Fibroblast of mammary gland (primary cell): ENCODE data around the gene CDK11A.
A peak's percentile ranks its signal among the peaks of the same experiment; 100 is the strongest.
"Not testable (repeated sequence)": the region's sequence is repeated elsewhere in the genome, so short reads cannot be mapped to it uniquely, and the experiment has no call there.

Experiments
- DNase-seq: peaks from one replicate; pipeline ENCODE4 v3.0.0-alpha.2; 2010; ENCODE audit warnings: low read depth
- H3K4me3 ChIP-seq: 2 replicates; pipeline ENCODE4 v1.5.1; 2011; ENCODE audit warnings: low read depth, mild to moderate bottlenecking, low read length, moderate library complexity; ENCODE audit not compliant: control insufficient read depth
- TF ChIP-seq, protein P1 (sequence below): conservative IDR thresholded peaks from 2 replicates; pipeline ENCODE4 v1.5.1; 2011; ENCODE audit warnings: low read depth, low read length, inconsistent platforms; ENCODE audit not compliant: control insufficient read depth, insufficient read depth

Gene CDK11A

DNA sequence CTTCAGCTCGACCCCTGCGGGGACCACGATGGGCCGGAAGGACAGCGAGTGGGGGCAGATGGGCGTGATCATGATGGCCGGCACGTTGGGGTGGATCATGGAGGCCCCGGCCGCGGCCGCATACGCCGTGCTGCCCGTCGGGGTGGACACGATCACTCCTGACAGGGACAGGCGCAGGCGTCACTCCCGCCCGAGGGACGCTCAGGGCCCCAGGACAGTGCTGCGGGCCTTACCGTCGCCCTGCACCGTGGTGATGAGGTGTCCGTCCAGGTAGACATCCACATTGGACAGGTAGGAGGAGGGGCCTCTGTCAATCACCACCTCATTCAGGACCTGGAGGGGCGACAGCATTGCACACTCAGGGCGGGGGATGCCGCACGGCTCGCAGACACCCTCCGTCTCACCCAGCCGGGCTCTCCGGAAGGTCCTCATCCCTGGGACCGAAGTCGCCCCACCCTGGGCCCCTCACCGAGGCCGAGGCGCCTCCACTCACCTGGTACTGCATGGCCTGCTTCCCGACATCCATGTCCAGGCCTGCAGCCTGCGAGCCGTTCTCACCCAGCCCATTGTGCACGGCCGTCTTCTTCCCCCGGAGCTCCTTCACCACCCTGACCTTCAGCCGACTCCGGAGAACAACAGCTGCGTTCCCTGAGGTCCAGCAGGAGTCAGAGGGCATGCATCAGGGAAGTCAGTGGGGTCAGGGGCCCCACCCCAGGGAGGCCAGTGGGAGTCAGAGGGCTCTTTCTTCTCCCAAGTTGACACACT lies 30.1 kb upstream of the CDK11A start:
- no peak for DNase-seq
- TF ChIP-seq, protein P1, sequence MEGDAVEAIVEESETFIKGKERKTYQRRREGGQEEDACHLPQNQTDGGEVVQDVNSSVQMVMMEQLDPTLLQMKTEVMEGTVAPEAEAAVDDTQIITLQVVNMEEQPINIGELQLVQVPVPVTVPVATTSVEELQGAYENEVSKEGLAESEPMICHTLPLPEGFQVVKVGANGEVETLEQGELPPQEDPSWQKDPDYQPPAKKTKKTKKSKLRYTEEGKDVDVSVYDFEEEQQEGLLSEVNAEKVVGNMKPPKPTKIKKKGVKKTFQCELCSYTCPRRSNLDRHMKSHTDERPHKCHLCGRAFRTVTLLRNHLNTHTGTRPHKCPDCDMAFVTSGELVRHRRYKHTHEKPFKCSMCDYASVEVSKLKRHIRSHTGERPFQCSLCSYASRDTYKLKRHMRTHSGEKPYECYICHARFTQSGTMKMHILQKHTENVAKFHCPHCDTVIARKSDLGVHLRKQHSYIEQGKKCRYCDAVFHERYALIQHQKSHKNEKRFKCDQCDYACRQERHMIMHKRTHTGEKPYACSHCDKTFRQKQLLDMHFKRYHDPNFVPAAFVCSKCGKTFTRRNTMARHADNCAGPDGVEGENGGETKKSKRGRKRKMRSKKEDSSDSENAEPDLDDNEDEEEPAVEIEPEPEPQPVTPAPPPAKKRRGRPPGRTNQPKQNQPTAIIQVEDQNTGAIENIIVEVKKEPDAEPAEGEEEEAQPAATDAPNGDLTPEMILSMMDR: no peak
- no peak overlapping the region for H3K4me3 ChIP-seq

DNA sequence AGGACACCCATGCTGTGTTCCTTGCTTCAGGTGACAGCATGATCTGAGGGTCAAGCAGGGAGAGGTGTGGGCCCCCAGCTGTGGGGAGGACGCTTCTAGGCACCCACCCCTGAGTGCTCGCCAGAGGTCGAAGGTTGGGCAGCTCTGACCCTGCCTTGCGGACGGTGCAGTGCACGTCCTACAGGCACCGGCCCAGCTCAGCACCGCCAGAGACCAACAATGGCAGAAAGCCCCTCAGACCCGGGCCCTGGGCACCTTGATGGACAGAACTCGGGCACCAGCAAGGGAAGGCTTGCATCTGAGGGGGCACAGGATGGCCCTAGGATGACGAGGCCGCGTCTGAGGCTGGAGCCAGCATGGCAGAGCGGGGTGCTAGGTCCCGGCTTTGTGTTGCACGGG lies 29.4 kb upstream of the CDK11A start:
- no peak overlapping the region for H3K4me3 ChIP-seq
- TF ChIP-seq, protein P1: no peak
- DNase-seq: no peak

DNA sequence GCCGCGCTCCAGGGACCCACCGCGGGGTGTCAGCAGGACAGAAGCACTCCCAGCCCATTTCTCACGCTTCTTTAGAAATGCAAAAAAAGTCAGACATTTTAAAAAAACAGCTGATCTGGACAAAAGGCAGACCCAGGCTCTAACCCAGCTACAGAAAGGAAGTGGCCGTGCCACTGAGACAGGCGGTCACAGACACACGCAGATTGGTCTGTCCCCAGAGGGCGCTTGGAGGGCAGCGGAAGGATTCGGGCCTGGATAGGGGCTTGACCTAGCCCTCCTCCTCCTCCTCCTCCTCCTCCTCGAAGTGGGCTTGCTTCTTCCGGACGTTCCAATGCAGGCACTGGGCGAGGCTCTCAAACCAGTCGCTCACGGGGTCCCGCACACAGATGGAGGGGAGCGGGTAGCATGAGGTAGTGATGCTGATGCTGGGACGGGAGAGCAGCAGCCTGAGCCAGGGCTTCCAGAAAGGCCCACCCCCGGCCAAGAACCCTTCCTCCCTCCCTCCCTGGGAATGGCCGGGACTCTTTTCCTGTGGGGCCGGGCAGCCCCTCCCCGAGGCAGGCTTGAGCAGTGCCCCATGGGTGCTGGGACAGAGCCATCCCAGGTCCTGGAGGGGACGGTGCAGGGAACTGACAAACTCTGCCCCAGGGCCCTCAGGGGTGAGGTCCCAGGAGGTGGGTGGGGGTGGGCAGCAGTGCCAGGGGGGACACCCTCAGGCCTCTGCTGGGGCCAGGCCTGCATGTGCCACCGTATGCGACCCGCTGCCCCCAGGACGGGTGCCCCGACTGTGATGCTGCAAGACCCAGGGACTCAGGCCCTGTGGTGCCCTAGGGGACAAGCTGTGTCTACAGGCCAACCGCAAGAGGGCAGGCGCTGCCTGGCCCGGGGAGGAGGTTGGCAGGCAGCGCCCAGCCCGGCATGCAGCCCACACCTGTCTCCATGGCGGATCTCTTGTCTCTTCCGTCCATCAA lies 28.8 kb upstream of the CDK11A start:
- TF ChIP-seq, protein P1: no peak
- DNase-seq: no peak
- H3K4me3 ChIP-seq: no peak overlapping the region

DNA sequence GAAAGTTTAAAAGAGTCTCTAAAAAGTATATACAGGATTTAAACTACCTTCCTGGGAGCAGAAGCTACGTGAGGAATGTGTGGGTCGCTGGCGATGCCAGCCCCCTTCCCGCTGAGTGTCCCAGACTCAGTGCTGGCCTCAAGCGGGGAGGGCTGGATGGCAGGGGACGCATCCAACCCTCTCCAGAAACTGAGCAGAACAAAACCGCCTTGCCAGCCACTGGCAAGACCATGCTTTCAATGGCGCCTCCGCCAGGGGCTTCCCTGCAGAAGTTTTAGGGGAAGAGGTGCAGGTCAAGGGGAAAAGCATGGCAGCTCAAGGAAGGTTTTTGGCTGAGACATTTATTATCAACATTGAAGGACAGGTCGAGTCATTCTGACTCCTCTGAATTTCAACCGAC lies 28.0 kb upstream of the CDK11A start:
- TF ChIP-seq, protein P1: no peak
- DNase-seq: no peak
- H3K4me3 ChIP-seq: no peak overlapping the region

DNA sequence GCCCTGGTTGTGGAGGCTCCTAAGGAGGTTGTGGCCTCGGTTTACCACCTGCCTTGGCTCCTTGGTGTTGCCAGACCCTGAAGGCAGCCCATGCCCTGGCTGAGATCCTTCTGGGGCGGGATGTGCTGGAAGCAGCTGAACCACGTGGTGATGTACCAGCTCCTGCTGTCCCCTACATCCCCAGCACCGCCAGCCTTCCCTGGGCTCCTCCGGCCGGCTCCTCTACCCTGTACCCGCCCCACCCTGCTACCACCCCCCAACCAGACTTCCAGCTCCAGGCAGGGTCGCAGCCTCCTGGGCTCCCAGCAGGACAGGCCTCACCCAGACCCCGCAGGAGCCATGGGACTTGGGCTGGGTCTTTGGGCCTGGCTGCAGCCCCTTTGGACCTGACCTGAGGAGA lies 25.8 kb upstream of the CDK11A start:
- not testable (repeated sequence) for H3K4me3 ChIP-seq, DNase-seq

DNA sequence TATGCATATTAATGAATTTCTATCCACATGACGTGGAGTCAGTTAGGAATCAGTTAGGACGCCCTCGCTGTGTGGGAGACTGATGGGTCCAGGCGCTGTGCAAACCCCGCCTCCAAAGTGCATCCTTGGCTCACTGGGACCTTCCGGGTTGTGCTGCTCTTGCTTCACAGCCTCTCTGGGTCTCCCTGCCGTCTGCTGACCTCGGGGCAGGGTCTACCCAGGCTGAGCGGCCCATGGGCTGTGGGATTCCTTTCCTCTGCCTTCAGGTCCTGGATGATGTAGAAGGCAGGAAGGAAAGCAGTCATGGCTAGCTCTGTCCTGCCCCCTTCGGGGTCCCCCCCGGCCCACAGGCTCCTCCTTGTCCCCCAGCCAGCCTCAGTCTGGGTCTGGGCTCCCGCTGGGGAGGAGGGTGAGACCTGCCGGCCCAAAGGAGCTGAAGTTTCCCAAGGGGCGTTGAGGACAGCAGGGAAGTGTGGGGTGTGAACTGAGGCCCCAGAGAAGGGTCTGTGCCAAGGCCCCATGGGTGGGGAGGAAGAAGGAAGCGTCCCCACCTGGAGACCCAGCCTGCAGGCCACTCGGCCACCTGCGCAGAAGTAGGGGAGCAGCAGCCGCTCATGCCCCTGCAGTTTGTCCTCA lies 24.6 kb upstream of the CDK11A start:
- no peak overlapping the region for H3K4me3 ChIP-seq
- TF ChIP-seq, protein P1: no peak
- peak; percentile 11 for DNase-seq

DNA sequence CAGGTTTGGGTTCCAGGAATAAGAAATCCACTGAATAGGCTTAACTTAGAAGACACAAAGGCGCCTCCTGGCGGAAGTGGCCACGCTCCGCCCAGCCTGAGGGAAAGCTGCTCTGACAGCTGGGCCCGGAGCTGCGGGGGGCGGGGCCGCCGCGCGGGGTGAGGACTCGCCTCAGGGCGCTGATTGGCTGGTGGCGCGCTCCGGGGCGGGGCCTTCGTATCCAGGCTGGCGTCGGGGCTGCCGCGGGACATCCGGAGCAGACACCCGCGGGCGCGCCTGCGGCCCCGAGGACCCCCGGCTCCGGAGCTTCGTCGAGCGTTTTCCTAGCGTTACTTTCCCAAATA lies 22.4 kb upstream of the CDK11A start:
- not testable (repeated sequence) for DNase-seq, H3K4me3 ChIP-seq

DNA sequence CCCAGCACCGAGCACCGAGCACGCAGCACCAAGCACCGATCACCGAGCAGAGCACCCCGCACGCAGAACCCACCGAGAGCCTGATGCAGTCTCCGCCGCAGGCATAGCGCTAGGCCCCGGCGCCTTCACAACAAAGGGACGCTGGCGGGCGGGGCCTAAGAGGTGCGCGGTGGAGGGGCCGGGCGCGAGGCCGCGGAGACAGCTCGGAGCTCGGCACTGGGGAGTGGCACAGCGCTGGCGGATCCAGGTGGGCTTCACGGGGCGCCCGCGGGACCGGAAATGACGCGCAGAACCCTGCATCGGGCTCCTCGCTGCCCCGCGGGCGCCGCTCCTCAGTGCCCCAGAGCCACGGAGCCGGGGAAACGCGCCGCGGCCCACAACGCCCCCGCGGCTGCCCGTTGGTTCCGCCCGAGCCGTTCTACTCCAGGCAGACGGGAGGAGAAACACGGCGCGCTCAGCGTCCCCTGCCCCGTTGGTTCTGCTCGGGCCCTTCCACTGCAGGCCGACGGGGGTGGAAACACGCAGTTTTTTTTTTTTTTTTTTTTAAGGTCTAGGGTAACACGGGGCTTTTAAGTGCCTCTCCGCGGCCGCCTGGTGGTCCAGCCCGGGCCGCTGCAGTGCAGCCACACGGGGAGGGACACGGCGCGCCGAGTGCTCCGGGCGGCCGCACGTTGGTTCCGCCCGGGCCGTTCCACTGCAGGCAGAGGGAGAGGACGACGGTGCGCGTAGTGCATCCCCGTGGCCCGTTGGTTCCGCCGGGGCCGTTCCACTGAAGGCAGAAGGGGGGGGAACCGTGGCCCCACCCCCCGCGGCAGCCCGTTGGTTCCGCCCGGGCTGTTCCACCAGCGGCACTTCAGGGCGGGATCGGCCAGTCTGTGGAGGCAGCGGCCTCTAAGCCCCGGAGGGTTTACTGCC lies 21.8 kb upstream of the CDK11A start:
- peak; percentile 60 for DNase-seq
- H3K4me3 ChIP-seq: peak overlapping the region; percentile 21

DNA sequence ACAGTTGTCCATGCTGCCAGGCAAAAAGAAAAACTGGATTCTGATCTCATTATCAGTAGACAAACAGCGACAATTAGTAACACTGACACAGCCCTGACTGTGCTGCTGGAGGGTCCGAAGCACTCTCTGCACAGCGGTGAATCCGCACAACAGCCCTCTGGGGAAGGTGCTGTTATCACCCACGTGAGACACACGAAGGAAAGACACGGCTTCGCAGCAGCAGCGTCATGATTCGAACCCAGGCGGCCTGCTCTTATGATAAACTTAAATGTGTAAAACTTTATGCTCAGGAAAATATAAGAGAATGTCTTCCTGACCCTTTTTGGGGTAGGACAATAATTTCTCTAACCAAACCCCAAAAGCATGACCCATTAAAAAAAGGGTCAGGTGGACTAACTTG lies 18.4 kb upstream of the CDK11A start:
- not testable (repeated sequence) for DNase-seq, H3K4me3 ChIP-seq

DNA sequence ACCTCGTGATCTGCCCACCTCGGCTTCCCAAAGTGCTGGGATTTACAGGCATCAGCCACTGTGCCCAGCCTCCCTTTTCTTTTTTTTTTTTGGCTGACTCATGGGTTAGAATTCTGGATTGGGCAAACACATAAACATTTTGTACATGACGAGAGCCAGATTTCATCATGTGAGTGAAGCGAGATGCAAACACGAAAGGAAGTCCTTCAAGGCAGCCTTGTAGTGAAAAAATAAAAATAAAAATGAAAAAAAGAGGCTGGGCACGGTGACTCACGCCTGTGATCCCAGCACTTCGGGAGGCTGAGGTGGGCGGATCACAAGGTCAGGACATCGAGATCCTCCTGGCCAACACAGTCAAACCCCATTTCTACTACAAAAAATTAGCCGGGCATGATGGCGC lies 16.9 kb upstream of the CDK11A start:
- peak; percentile 99 for DNase-seq
- not testable (repeated sequence) for H3K4me3 ChIP-seq
